ENCODE measurements around the gene CYP4F22. TPM values are rescaled to one million over a fixed set of nuclear protein-coding genes. Genes with fewer than 3 reads are reported as not detected.

The CYP4F22 gene
- total RNA-seq, 1 donor from 2014 or later = not detected

GRCh38 chr19:15538774-15539173 lies 30.4 kb downstream of the CYP4F22 start:
- no peak for ATAC-seq (ENCODE audit: low read depth)
- Mint-ChIP-seq H3K4me3 (no peak overlapping the region), H3K27me3 (peaks cover 12% of the 10 kb centered on the region), H3K36me3 (ENCODE audit: low read depth) (no peaks in the 10 kb centered on the region), H3K27ac (no peak overlapping the region), H3K4me1 (no peaks in the 10 kb centered on the region), H3K9me3 (peaks cover 3% of the 10 kb centered on the region)
- no peak for DNase-seq
- TF ChIP-seq CTCF (IDR thresholded peaks at IDR 0.05) = no peak
- intact Hi-C loops (cut with micrococcal nuclease) = no loop called here
- ChIA-PET POLR2A (no interaction called here), CTCF (no interaction called here)

GRCh38 chr19:15539638-15540037 lies 31.3 kb downstream of the CYP4F22 start:
- Mint-ChIP-seq H3K4me3 (no peak overlapping the region), H3K27ac (no peak overlapping the region), H3K27me3 (peaks cover 10% of the 10 kb centered on the region), H3K9me3 (peaks cover 3% of the 10 kb centered on the region), H3K4me1 (no peaks in the 10 kb centered on the region), H3K36me3 (ENCODE audit: low read depth) (no peaks in the 10 kb centered on the region)
- intact Hi-C loops (cut with micrococcal nuclease) = no loop called here
- CTCF ChIA-PET = no interaction called here
- DNase-seq = no peak
- ATAC-seq (ENCODE audit: low read depth) = no peak
- POLR2A ChIA-PET = no interaction called here
- no peak for TF ChIP-seq CTCF (IDR thresholded peaks at IDR 0.05)

- intact Hi-C loops (cut with micrococcal nuclease) = no loop called here
- Mint-ChIP-seq H3K9me3 (peaks cover 3% of the 10 kb centered on the region), H3K27me3 (peaks cover 8% of the 10 kb centered on the region), H3K4me1 (no peaks in the 10 kb centered on the region), H3K4me3 (no peak overlapping the region), H3K36me3 (ENCODE audit: low read depth) (no peaks in the 10 kb centered on the region), H3K27ac (no peak overlapping the region)
- POLR2A ChIA-PET = no interaction called here
- DNase-seq = no peak
- no peak for ATAC-seq (ENCODE audit: low read depth)
- no peak for TF ChIP-seq CTCF (IDR thresholded peaks at IDR 0.05)
- CTCF ChIA-PET = no interaction called here
Observed at GRCh38 chr19:15540435-15540834, 32.1 kb downstream of the CYP4F22 start.

GRCh38 chr19:15544283-15544682 lies 36.0 kb downstream of the CYP4F22 start:
- ChIA-PET CTCF (interaction anchor here (0.9 kb wide), 1 partner anchor 10 kb away, joined by 5 read pairs; no protein-coding TSS in a partner anchor), POLR2A (no interaction called here)
- intact Hi-C loops (cut with micrococcal nuclease) = no loop called here
- Mint-ChIP-seq H3K27ac (no peak overlapping the region), H3K9me3 (no peaks in the 10 kb centered on the region), H3K36me3 (ENCODE audit: low read depth) (no peaks in the 10 kb centered on the region), H3K4me3 (no peak overlapping the region), H3K27me3 (peaks cover 10% of the 10 kb centered on the region), H3K4me1 (no peaks in the 10 kb centered on the region)
- TF ChIP-seq CTCF (IDR thresholded peaks at IDR 0.05) = no peak
- DNase-seq = no peak
- no peak for ATAC-seq (ENCODE audit: low read depth)

GRCh38 chr19:15544970-15545369 lies 36.6 kb downstream of the CYP4F22 start:
- DNase-seq = no peak
- no peaks in the 10 kb centered on the region for H3K4me1 Mint-ChIP-seq
- H3K9me3 Mint-ChIP-seq = no peaks in the 10 kb centered on the region
- intact Hi-C loops (cut with micrococcal nuclease) = no loop called here
- ATAC-seq (ENCODE audit: low read depth) = no peak
- ChIA-PET POLR2A (no interaction called here), CTCF (no interaction called here)
- H3K27me3 Mint-ChIP-seq = peaks cover 11% of the 10 kb centered on the region
- no peaks in the 10 kb centered on the region for H3K36me3 Mint-ChIP-seq (ENCODE audit: low read depth)
- H3K27ac Mint-ChIP-seq = no peak overlapping the region
- no peak for TF ChIP-seq CTCF (IDR thresholded peaks at IDR 0.05)
- H3K4me3 Mint-ChIP-seq = no peak overlapping the region

All from activated B cell treated with CpG ODN at 0.5 μM for 24 hours (primary cell).